ENCODE results near the gene KCNG2.

KCNG2 gene

GRCh38 chr18:79905993-79906392, 108.3 kb downstream of the KCNG2 start:
- DNase-seq (ENCODE audit: low read depth, low spot score) = no peak

GRCh38 chr18:79906706-79907105, 109.0 kb downstream of the KCNG2 start:
- no peak for DNase-seq (ENCODE audit: low read depth, low spot score)

- DNase-seq (ENCODE audit: low read depth, low spot score) = no peak
Measured at GRCh38 chr18:79910563-79911343, 113.0 kb downstream of the KCNG2 start.

GRCh38 chr18:79911344-79912270, 113.9 kb downstream of the KCNG2 start:
- no peak for DNase-seq (ENCODE audit: low read depth, low spot score)

- DNase-seq (ENCODE audit: low read depth, low spot score) = no peak
Measured at GRCh38 chr18:79912409-79912991, 114.8 kb downstream of the KCNG2 start.

- no peak for DNase-seq (ENCODE audit: low read depth, low spot score)
Measured at GRCh38 chr18:79912994-79913831, 115.5 kb downstream of the KCNG2 start.

- DNase-seq (ENCODE audit: low read depth, low spot score) = no peak
Measured at GRCh38 chr18:79914614-79915160, 116.9 kb downstream of the KCNG2 start.

- no peak for DNase-seq (ENCODE audit: low read depth, low spot score)
Measured at GRCh38 chr18:79915161-79916127, 117.7 kb downstream of the KCNG2 start.

GRCh38 chr18:79916128-79916494, 118.4 kb downstream of the KCNG2 start:
- no peak for DNase-seq (ENCODE audit: low read depth, low spot score)

- no peak for DNase-seq (ENCODE audit: low read depth, low spot score)
Measured at GRCh38 chr18:79916546-79917168, 118.9 kb downstream of the KCNG2 start.

- DNase-seq (ENCODE audit: low read depth, low spot score) = no peak
Measured at GRCh38 chr18:79917169-79917852, 119.6 kb downstream of the KCNG2 start.

GRCh38 chr18:79917853-79918614, 120.3 kb downstream of the KCNG2 start:
- no peak for DNase-seq (ENCODE audit: low read depth, low spot score)

GRCh38 chr18:79918615-79919011, 120.9 kb downstream of the KCNG2 start:
- no peak for DNase-seq (ENCODE audit: low read depth, low spot score)

- no peak for DNase-seq (ENCODE audit: low read depth, low spot score)
Measured at GRCh38 chr18:79919089-79919488, 121.4 kb downstream of the KCNG2 start.

GRCh38 chr18:79921984-79922965, 124.5 kb downstream of the KCNG2 start:
- DNase-seq (ENCODE audit: low read depth, low spot score) = no peak

- DNase-seq (ENCODE audit: low read depth, low spot score) = no peak
Measured at GRCh38 chr18:79922971-79923411, 125.3 kb downstream of the KCNG2 start.

Data from activated CD4-positive, CD25-positive, alpha-beta regulatory T cell treated with anti-CD3 and anti-CD28 coated beads, Interleukin-2, amount 50 U/mL, for 16 hours (primary cell).